IPS-18c (cell line): ENCODE results near the gene DENND1A.

Source experiments
- H3K4me3 ChIP-seq: 2 replicates; pipeline ENCODE4 v1.7.0; 2013; ENCODE audit warnings: low read depth, mild to moderate bottlenecking, low read length, moderate library complexity; ENCODE audit not compliant: insufficient read depth
- H3K9me3 ChIP-seq: one replicate; pipeline ENCODE4 v1.6.1; 2013; ENCODE audit warnings: mild to moderate bottlenecking, low read length, moderate library complexity; ENCODE audit not compliant: control insufficient read depth, insufficient read depth

Gene DENND1A

GRCh38 chr9:123548741-123549545 is 381.0 kb downstream of the DENND1A start:
- Histone ChIP-seq H3K9me3 (no peaks in the 10 kb centered on the region), H3K4me3 (no peak overlapping the region)

GRCh38 chr9:123544007-123544827 is 385.7 kb downstream of the DENND1A start:
- Histone ChIP-seq H3K4me3 (no peak overlapping the region), H3K9me3 (no peaks in the 10 kb centered on the region)

DNA sequence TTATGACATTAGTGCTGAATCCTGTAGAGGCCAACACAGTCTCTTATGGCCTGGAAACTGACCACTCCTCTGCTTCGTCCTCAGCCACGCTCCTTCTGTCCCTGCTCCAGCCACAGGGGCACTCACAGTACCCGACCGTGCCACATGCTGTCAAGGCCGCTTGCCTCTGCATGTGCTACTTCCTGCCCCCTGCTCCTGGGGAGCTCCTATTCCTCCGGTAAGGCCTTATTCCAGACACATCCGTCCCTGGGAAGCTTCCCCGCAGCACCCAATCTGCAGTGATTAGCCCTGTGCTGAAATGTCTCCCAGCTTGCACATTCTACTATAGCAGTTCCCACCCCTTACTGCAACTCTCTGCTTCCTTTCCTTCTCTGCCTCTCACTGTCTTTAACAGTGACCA is 386.4 kb downstream of the DENND1A start:
- Histone ChIP-seq H3K9me3 (no peaks in the 10 kb centered on the region), H3K4me3 (no peak overlapping the region)

- no peak overlapping the region for H3K4me3 ChIP-seq
Observed at GRCh38 chr9:123542435-123543225, 387.3 kb downstream of the DENND1A start.

DNA sequence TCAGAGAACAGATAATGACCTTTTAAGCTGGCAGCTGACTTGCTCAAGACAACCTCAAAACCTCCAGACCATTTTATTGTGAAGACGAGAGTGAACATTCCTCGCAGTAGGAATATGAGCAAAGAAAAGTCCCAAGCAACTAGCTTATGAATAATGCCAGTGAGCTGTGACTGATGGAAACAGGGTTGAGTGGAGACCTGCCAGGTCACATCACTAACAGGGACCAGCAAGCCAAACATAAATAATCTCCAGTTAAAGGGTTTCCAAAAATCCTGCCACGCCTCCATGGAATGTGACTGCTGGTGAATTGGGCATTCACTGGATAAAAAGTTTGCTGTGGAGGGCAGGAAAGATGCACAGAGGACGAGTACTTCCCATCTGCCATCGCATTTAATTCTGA is 388.5 kb downstream of the DENND1A start:
- Histone ChIP-seq H3K9me3 (no peaks in the 10 kb centered on the region), H3K4me3 (no peak overlapping the region)

More at GRCh38 chr9:123542435-123543225, 387.3 kb downstream of the DENND1A start:
- H3K9me3 ChIP-seq = no peaks in the 10 kb centered on the region

GRCh38 chr9:123540457-123540856 is 389.5 kb downstream of the DENND1A start:
- no peak overlapping the region for H3K4me3 ChIP-seq
- H3K9me3 ChIP-seq = no peaks in the 10 kb centered on the region

DNA sequence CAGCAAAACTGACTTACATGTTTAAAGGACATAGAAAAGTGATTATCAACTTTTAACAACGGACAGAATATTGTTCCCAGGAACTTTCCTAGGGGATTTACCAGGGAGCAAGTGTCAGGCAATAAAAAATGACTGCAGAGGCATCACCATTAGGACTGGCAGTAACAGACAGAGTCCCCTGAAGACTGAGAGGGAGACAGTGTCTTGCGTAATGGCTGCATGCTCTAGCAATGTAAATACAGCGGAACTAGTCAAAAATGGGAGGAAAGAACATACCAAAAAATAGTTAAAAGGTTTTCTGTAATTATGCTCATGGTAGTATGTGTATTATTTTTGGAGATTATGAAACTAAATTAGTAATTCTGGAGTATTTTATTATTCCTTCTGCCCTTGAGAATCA is 392.1 kb downstream of the DENND1A start:
- H3K9me3 ChIP-seq = no peaks in the 10 kb centered on the region
- H3K4me3 ChIP-seq = no peak overlapping the region

DNA sequence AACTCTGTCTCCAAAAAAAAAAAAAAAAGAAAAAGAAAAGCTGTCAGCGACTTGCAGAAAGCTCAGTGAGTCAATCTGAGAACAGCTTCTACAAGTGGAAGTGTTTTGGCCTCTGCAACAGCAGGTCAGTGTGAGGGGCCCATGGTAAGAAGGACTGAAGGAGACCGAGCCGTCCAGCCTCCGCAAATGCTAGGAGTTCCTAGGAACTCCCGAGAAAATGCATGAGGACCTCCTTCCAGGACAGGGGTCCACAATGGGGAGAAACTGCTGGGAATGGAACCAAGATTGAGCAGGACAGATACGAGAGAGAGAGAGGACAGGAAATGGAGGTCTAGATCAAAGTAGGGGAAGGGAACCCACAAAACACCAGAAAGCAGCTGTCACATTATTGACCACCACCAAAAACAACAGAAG is 393.5 kb downstream of the DENND1A start:
- no peaks in the 10 kb centered on the region for H3K9me3 ChIP-seq
- no peak overlapping the region for H3K4me3 ChIP-seq

- Histone ChIP-seq H3K9me3 (no peaks in the 10 kb centered on the region), H3K4me3 (no peak overlapping the region)
Observed at GRCh38 chr9:123534336-123534735, 395.6 kb downstream of the DENND1A start.

GRCh38 chr9:123530244-123530643 is 399.7 kb downstream of the DENND1A start:
- no peak overlapping the region for H3K4me3 ChIP-seq

DNA sequence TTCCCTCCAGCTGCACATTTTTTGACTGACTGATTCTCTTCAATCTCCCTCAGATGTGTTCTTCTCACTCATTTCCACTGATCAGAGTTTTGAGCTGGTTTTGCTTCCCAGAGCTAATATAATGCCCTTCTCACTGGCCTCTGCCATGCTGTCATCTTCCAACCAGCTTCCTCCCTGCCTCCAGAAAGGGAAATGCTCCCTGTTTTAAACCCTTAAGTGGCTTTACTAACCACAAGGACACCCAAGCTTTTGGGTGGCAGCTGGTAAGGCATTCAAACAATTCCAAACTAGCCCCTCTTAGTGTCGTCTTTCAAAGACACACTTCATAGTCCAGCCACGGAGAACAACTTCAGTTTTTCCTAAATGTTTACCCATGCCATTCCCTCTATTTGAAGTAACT is 401.4 kb downstream of the DENND1A start:
- no peak overlapping the region for H3K4me3 ChIP-seq
- H3K9me3 ChIP-seq = no peaks in the 10 kb centered on the region

More at GRCh38 chr9:123530244-123530643, 399.7 kb downstream of the DENND1A start:
- H3K9me3 ChIP-seq = no peaks in the 10 kb centered on the region

GRCh38 chr9:123527981-123528380 is 401.9 kb downstream of the DENND1A start:
- H3K9me3 ChIP-seq = no peaks in the 10 kb centered on the region
- H3K4me3 ChIP-seq = no peak overlapping the region

- H3K4me3 ChIP-seq = no peak overlapping the region
Observed at GRCh38 chr9:123525957-123526356, 404.0 kb downstream of the DENND1A start.

GRCh38 chr9:123525424-123525823 is 404.5 kb downstream of the DENND1A start:
- Histone ChIP-seq H3K9me3 (no peaks in the 10 kb centered on the region), H3K4me3 (no peak overlapping the region)

More at GRCh38 chr9:123525957-123526356, 404.0 kb downstream of the DENND1A start:
- H3K9me3 ChIP-seq = no peaks in the 10 kb centered on the region

DNA sequence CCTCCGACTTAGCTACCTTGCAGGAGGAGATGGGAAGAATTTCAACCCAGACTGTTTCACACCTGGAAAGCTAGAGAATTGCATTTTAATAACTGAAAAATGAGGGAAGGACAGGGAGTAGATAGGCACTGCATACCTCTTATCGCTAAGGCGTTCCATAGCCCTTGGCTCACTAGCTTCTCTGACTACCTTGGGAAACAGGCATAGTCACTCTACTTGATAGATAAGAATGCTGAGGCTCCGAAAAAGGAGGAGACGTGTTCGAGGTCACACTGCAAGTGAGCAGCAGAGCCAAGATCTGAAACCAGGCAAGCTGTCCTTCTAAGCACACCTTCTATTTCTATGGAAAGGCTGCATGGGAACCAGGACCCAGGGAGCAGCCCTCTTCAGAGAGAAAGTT is 405.1 kb downstream of the DENND1A start:
- no peaks in the 10 kb centered on the region for H3K9me3 ChIP-seq
- no peak overlapping the region for H3K4me3 ChIP-seq

DNA sequence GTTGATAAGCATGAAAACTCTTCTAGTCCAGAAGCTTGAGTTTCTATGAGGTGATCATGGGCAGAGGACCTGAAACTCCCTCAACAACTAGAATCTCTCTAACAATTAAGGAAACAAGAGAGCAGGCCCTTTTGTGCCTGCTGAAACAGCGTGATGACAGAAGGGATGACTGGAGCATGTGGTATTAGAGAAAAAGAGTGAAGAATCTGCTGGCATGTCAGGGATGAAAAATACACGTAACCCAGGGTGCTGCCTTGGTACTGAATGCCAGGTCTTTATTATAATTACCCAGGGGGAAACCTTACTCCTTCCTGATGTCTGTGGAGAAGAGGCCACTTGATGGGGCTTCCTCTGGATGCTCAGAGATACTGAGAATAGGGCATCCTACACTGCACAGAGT is 406.1 kb downstream of the DENND1A start:
- H3K9me3 ChIP-seq = no peaks in the 10 kb centered on the region
- H3K4me3 ChIP-seq = no peak overlapping the region

DNA sequence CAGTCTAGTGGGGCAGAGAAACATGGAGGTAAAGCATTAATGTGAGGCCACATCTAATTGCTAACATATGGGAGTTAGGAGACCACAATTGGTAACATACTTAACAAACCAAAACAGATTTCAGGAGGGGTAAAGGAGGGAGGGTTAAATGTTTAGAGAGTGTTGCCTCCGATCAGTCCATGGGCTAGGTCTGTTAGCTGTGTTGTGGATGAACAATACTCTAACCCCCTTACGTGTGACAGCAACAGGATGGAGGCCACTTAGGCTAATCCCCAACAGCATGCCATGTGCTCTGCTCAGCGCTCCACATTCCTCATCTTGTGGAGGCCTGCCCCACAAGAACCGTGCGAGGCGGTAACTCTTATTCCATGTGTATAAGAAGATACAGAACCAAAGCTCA is 406.9 kb downstream of the DENND1A start:
- no peak overlapping the region for H3K4me3 ChIP-seq
- no peaks in the 10 kb centered on the region for H3K9me3 ChIP-seq
